SU-DHL-6 (cell line): ENCODE data around the gene MON2.

Experiments used
- H2AFZ ChIP-seq: fragments of 200-600 bp; sonication (generic); 2 replicates; pipeline ENCODE4 v1.6.1; 2014; ENCODE audit warnings: low read depth, mild to moderate bottlenecking, moderate library complexity, mixed read lengths, antibody characterized with exemption, low read length; ENCODE audit not compliant: severe bottlenecking
- H3F3A ChIP-seq: fragments of 200-600 bp; shearing (Covaris generic); 2 replicates; pipeline ENCODE4 v1.6.0; 2016; ENCODE audit warnings: antibody characterized with exemption, mild to moderate bottlenecking; ENCODE audit not compliant: insufficient read depth
- H3K27ac ChIP-seq: fragments of 200-600 bp; sonication (generic); 2 replicates; pipeline ENCODE4 v1.5.1; 2016; ENCODE audit warnings: low read depth, mild to moderate bottlenecking, low read length, moderate library complexity, mixed read lengths
- H3K27me3 ChIP-seq: fragments of 200-600 bp; sonication (generic), shearing (Covaris generic); 2 replicates; pipeline ENCODE4 v1.6.0; 2014; ENCODE audit warnings: mild to moderate bottlenecking, low read length
- H3K36me3 ChIP-seq: fragments of 200-600 bp; sonication (generic); 2 replicates; pipeline ENCODE4 v1.6.1; 2014; ENCODE audit warnings: mild to moderate bottlenecking, low read length, mixed read lengths
- H3K4me2 ChIP-seq: fragments of 300-600, 200-600 bp; shearing (Covaris generic), sonication (generic); 2 replicates; pipeline ENCODE4 v1.6.0; 2014; ENCODE audit warnings: low read length, low read depth, mild to moderate bottlenecking; ENCODE audit not compliant: poor library complexity, severe bottlenecking
- H3K4me3 ChIP-seq: fragments of 200-600 bp; sonication (generic); 2 replicates; pipeline ENCODE4 v1.5.1; 2014; ENCODE audit warnings: antibody characterized with exemption, low read length, mild to moderate bottlenecking, mixed read lengths; ENCODE audit not compliant: insufficient read depth, poor library complexity, severe bottlenecking
- H3K79me2 ChIP-seq: fragments of 200-600 bp; sonication (generic); 2 replicates; pipeline ENCODE4 v1.6.1; 2014; ENCODE audit warnings: mild to moderate bottlenecking, low read length, moderate library complexity; ENCODE audit not compliant: insufficient read depth
- H3K9ac ChIP-seq: fragments of 200-600 bp; sonication (generic); 2 replicates; pipeline ENCODE4 v1.7.0; 2014; ENCODE audit warnings: mild to moderate bottlenecking, low read length
- H3K9me2 ChIP-seq: fragments of 200-600 bp; sonication (generic); replicated peaks from 2 replicates; pipeline ENCODE4 v1.6.1; 2014; ENCODE audit warnings: low read length; ENCODE audit not compliant: insufficient read depth
- H3K9me3 ChIP-seq: fragments of 200-600 bp; sonication (generic); 2 replicates; pipeline ENCODE4 v1.6.1; 2014; ENCODE audit warnings: low read length, mixed read lengths; ENCODE audit not compliant: insufficient read depth
- H4K20me1 ChIP-seq: fragments of 200-600 bp; sonication (generic); 2 replicates; pipeline ENCODE4 v1.6.1; 2014; ENCODE audit warnings: low read depth, mild to moderate bottlenecking, antibody characterized with exemption, low read length, moderate library complexity, mixed read lengths
- CTCF ChIP-seq: fragments of 200-600 bp; sonication (generic); IDR thresholded peaks from one replicate; pipeline ENCODE4 v1.5.1; 2017; ENCODE audit warnings: antibody characterized with exemption, mild to moderate bottlenecking, low read length, moderate library complexity; ENCODE audit not compliant: insufficient read depth, poor library complexity, severe bottlenecking
- EZH2phosphoT487 ChIP-seq: fragments of 200-600 bp; sonication (generic), shearing (Covaris generic); conservative IDR thresholded peaks from 2 replicates; pipeline ENCODE4 v1.6.1; 2018; ENCODE audit warnings: mild to moderate bottlenecking, antibody characterized with exemption, low read length, moderate library complexity, mixed read lengths

The MON2 gene

GRCh38 chr12:62466594-62467491 is at the start of gene MON2:
TSS of gene MON2 (plus strand) at chr12:62466826. CDS start at chr12:62467208, 382 bp downstream.
- Histone ChIP-seq H3K27ac (peak within 1 kb of the TSS; percentile 66), H3K9me2 (no peaks in the 10 kb centered on the region), H3K27me3 (no peaks in the 10 kb centered on the region), H3K4me3 (peak within 1 kb of the TSS; percentile 88), H3K4me2 (peak within 1 kb of the TSS; percentile 96), H2AFZ (peak within 1 kb of the TSS; percentile 95), H3K36me3 (peaks cover 7% of the 10 kb centered on the region; the same call in 1 of the 2 replicates), H4K20me1 (no peaks in the 10 kb centered on the region), H3F3A (peaks cover 10% of the 10 kb centered on the region), H3K79me2 (peaks cover 50% of the 10 kb centered on the region), H3K9me3 (0 out of 2 replicates have a peak, but pooled peaks cover 6% of the 10 kb centered on the region), H3K9ac (peak within 1 kb of the TSS; percentile 90)
- TF ChIP-seq CTCF (no peak), EZH2phosphoT487 (no peak)

GRCh38 chr12:62426089-62426488 is 40.5 kb upstream of the MON2 start:
- TF ChIP-seq CTCF (no peak), EZH2phosphoT487 (no peak)
- no peaks in the 10 kb centered on the region; the same call in none of the 2 replicates for H3K9me3 ChIP-seq
- H3K4me2 ChIP-seq, result no peak overlapping the region
- no peak overlapping the region for H3K27ac ChIP-seq
- no peak overlapping the region for H3K4me3 ChIP-seq
- H2AFZ ChIP-seq, result no peak overlapping the region
- H3K9ac ChIP-seq, result no peak overlapping the region
- H3K36me3 ChIP-seq, result no peaks in the 10 kb centered on the region
- no peaks in the 10 kb centered on the region for H3F3A ChIP-seq
- no peaks in the 10 kb centered on the region for H3K27me3 ChIP-seq
- H3K9me2 ChIP-seq, result no peaks in the 10 kb centered on the region
- H4K20me1 ChIP-seq, result no peaks in the 10 kb centered on the region
- H3K79me2 ChIP-seq, result no peaks in the 10 kb centered on the region

GRCh38 chr12:62429457-62429856 is 37.2 kb upstream of the MON2 start:
- no peaks in the 10 kb centered on the region for H3F3A ChIP-seq
- no peak overlapping the region for H3K9ac ChIP-seq
- no peaks in the 10 kb centered on the region for H3K79me2 ChIP-seq
- H3K36me3 ChIP-seq, result no peaks in the 10 kb centered on the region
- TF ChIP-seq EZH2phosphoT487 (no peak), CTCF (no peak)
- H3K4me2 ChIP-seq, result no peak overlapping the region
- no peak overlapping the region for H3K27ac ChIP-seq
- H3K4me3 ChIP-seq, result no peak overlapping the region
- no peak overlapping the region for H2AFZ ChIP-seq
- H3K9me2 ChIP-seq, result no peaks in the 10 kb centered on the region
- no peaks in the 10 kb centered on the region for H3K27me3 ChIP-seq
- no peaks in the 10 kb centered on the region; the same call in none of the 2 replicates for H3K9me3 ChIP-seq
- H4K20me1 ChIP-seq, result no peaks in the 10 kb centered on the region
